Embryonic facial prominence (tissue), 1 donor: ENCODE measurements around the gene CABP5.
"Not testable (repeated sequence)": the region's sequence is repeated elsewhere in the genome, so short reads cannot be mapped to it uniquely, and the experiment has no call there.

ENCODE experiments used
- DNase-seq: peaks from one replicate; pipeline ENCODE4 v3.0.0-alpha.2; 2016; ENCODE audit errors: extremely low spot score

Gene CABP5

GRCh38 chr19:48043675-48044258 lies at the start of gene CABP5:
TSS of gene CABP5 (minus strand) at chr19:48044079. CDS start at chr19:48043922, 157 bp downstream.
- DNase-seq, result no peak

GRCh38 chr19:48091111-48091718 lies 47.3 kb upstream of the CABP5 start:
- DNase-seq, result not testable (repeated sequence)

DNA sequence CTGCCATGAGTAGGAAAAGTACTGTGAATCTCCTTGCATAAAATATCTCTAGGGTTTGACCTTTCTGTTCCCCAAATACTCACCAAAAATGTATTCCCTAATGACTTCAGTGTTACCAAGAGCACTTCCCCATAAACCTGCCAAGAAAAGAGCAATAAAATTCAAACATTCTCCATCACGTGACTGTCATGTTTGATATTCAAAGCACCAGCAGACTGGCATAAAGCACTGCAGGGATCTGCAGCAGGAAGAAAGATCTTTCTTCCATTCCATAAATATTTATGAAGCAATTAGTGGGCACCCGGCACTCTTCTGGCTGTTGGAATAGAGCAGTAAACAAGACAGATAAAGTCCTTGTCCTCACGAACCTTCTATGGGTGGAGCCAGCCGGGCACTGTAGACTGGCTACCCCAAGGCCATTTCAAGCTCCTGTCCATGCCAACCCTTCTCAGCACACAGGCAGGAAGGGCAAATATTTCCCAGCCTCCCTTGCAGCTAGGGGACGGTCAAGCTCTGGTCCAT lies 46.5 kb upstream of the CABP5 start:
- no peak for DNase-seq

- DNase-seq, result not testable (repeated sequence)
These were observed 45.1 kb upstream of the CABP5 start for GRCh38 chr19:48088991-48089390.

- no peak for DNase-seq
These were observed 42.3 kb upstream of the CABP5 start for GRCh38 chr19:48085904-48086864.

DNA sequence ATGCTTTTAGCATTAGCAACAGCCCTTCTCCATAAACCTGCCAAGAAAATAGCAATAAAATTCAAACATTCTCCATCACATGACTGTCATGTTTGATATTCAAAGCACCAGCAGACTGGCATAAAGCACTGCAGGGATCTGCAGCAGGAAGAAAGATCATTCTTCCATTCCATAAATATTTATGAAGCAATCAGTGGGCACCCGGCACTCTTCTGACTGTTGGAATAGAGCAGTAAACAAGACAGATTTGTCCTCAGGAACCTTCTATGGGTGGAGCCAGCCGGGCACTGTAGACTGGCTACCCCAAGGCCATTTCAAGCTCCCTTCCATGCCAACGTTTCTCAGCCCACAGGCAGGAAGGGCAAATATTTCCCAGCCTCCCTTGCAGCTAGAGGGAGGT lies 41.2 kb upstream of the CABP5 start:
- no peak for DNase-seq

GRCh38 chr19:48081106-48081505 lies 37.2 kb upstream of the CABP5 start:
- no peak for DNase-seq

GRCh38 chr19:48070177-48070769 lies 26.4 kb upstream of the CABP5 start:
- DNase-seq, result not testable (repeated sequence)

GRCh38 chr19:48069435-48069834 lies 25.6 kb upstream of the CABP5 start:
- no peak for DNase-seq

DNA sequence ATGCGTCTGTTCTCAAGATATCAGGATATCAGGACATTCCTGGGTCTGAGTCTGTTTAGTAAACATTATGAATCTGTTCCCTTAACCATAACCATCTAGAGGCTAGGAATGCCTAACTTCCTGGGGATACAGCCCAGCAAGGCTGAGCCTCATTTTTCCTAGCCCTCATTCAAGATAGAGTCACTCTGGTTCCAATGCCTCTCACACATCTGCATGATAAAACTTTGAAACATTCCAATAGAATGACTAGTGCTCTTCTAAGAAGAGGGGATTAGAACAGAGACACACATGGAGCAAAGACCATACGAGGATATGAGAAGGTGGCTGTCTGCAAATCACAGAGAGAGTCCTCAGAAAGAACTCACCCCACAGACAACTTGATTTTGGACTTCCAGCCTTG lies 20.6 kb upstream of the CABP5 start:
- DNase-seq, result no peak

- no peak for DNase-seq
These were observed 17.8 kb upstream of the CABP5 start for GRCh38 chr19:48061401-48062344.

DNA sequence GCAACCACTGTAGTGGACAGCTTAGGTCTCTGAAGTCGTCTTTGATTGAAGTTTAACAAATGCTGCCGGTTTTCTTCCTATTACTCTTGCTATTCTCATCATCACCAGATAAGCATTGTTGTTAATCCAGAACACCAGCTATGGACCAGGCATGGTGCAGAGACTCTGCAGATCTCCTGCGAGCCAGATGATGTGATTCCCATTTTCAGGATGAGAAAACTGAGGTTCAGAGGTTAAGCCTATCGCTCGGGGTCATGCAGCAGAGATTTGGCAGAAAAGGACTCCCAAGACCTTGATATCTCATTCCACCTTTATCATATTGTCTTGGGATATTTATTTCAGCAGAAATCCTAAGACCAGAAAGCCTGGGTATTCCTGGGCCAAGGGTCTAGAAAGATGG lies 16.5 kb upstream of the CABP5 start:
- no peak for DNase-seq

DNA sequence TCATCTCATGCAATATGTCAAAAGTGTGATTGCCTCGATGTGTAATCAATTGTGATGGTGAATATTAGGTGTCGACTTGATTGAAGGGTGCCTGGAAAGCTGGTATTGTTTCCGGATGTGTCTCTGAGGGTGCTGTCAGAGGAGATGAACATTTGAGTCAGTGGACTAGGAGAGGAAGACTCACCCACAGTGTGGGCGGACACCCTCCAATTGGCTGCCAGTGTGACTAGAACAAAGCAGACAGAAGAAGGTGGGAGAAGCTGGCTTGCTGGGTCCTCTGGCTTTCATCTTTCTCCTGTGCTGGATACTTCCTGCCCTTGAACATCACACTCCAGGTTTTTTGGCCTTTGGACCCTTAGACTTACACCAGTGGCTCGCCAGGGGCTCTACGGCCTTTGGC lies 15.5 kb upstream of the CABP5 start:
- no peak for DNase-seq

DNA sequence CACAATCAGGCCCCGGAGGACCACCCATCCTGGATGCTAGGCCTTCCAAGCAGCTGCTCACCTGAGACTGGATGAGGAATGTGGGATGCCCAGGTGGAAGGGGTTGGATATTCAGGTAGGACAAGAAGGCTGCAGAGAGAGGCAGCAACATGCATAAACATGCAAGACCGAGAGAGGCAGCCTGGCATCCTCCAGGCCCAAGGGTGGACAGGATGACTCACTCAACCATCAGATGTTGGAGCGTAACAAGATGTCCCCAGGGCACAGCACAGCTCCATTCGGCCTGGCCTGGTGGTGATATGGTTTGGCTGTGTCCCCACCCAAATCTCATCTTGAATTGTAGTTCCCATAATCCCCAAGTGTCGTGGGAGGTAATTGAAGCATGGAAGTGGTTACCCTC lies 10.0 kb upstream of the CABP5 start:
- no peak for DNase-seq

- DNase-seq, result no peak
These were observed 9.2 kb upstream of the CABP5 start for GRCh38 chr19:48053076-48053475.

DNA sequence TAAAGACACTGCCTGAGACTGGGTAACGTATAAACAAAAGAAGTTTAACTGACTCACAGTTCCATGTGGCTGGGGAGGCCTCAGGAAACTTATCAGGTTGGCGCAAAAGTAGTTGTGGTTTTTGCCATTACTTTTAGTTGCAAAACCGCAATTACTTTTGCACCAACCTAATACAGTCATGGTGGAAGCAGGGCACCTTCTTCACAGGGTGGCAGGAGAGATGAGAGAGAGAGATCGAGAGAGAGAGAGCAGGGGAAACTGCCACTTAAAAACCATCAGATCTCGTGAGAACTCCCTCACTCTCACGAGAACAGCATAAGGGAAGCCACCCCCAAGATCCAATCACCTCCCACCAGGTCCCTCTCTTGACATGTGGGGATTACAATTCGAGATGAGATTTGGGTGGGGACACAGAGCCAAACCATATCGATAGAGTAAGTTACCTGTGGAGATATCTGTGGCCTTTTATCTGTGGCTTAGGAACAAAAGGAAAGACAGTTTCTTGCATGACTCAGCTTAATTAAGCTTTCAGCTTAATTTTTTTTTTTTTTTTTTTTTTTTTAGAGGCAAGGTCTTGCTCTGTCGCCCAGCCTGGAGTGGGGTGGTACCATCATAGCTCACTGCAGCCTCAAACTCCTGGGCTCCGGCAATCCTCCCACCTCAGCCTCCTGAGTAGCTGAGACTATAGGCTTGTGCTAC lies 7.6 kb upstream of the CABP5 start:
- DNase-seq, result no peak

- DNase-seq, result no peak
These were observed 682 bp upstream of the CABP5 start for GRCh38 chr19:48044561-48044960.

DNA sequence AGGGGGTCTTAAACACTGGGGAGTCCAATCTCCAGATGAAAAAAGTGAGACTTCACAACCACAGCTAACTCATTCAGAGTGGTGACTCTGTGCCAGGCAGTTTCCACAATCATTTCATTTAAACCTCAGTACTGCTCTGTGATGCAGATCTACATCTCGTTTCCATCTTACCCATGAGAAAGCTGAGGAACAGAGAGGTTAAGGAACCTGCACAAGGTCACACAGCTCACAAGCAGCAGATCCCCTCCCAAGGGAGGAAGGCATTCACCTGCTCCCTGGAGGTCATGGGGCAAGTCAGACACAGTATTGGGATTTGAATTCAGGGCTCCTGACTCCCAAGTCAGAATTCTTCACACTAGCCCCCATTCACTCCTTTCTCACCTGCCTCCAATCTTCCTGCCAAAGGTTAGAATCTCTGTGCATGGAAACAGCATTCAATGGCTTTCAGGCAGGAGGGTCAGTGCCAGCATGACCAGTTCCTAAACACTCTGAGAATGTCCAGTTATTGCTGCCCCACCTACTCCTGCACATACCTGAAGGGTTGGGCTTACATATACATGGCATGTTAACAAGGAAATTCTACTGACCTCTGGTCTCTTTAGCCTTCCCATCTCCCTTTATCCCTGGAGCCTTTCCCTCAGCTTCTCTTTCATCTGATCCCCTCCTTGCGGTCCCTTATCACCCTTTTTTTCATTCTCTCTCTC lies 1.9 kb downstream of the CABP5 start:
- no peak for DNase-seq

DNA sequence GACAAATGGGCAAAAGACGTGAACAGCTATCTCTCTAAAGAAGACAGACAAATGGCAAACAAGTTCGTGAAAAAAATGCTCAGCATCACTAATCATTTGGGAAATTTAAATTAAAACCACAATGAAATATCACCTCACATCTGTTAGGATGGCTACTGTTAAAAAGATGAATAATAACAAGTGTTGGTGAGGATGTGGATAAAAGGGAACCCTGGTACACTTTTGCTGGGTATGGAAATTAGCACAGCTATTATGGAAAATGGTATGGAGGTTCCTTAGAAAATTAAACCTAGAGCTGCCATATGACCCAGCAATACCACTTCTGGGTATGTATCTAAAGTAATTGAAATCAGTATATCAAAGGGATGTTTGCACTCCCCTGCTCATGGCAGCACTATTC lies 7.1 kb downstream of the CABP5 start:
- no peak for DNase-seq

GRCh38 chr19:48033604-48034003 lies 10.3 kb downstream of the CABP5 start:
- DNase-seq, result no peak
